Panc1 (cell line): ENCODE results near the gene SERPINI2.

Source experiments
- POLR2AphosphoS5 ChIP-seq: IDR thresholded peaks from 2 replicates; pipeline ENCODE4 v1.6.1; 2012; ENCODE audit warnings: mild to moderate bottlenecking, low read depth, low read length, moderate library complexity
- SIN3A ChIP-seq: IDR thresholded peaks from 2 replicates; pipeline ENCODE4 v1.6.1; 2012; ENCODE audit warnings: low read depth, mild to moderate bottlenecking, low read length, moderate library complexity, borderline replicate concordance; ENCODE audit not compliant: insufficient read depth
- TCF7L2 ChIP-seq: IDR thresholded peaks from 2 replicates; pipeline ENCODE4 v1.6.1; 2011; ENCODE audit warnings: mild to moderate bottlenecking, low read depth, low read length, inconsistent platforms
- TF ChIP-seq, protein P1 (sequence below): fragments of 450-650 bp; IDR thresholded peaks from 2 replicates; pipeline ENCODE4 v1.5.1; 2017; ENCODE audit warnings: mild to moderate bottlenecking
- TF ChIP-seq, protein P2 (sequence below), 2 experiments: IDR thresholded peaks; 2 replicates each; pipeline ENCODE4 v1.6.1; 2011 to 2012; ENCODE audit warnings: low read depth in 2 of 2, control low read depth in 1 of 2, low read length in 1 of 2, mild to moderate bottlenecking in 1 of 2, moderate library complexity in 1 of 2; ENCODE audit not compliant: insufficient read depth in 1 of 2

- TF ChIP-seq, protein P1, sequence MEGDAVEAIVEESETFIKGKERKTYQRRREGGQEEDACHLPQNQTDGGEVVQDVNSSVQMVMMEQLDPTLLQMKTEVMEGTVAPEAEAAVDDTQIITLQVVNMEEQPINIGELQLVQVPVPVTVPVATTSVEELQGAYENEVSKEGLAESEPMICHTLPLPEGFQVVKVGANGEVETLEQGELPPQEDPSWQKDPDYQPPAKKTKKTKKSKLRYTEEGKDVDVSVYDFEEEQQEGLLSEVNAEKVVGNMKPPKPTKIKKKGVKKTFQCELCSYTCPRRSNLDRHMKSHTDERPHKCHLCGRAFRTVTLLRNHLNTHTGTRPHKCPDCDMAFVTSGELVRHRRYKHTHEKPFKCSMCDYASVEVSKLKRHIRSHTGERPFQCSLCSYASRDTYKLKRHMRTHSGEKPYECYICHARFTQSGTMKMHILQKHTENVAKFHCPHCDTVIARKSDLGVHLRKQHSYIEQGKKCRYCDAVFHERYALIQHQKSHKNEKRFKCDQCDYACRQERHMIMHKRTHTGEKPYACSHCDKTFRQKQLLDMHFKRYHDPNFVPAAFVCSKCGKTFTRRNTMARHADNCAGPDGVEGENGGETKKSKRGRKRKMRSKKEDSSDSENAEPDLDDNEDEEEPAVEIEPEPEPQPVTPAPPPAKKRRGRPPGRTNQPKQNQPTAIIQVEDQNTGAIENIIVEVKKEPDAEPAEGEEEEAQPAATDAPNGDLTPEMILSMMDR: no peak
- TF ChIP-seq POLR2AphosphoS5 (no peak), SIN3A (no peak), TCF7L2 (no peak)
- TF ChIP-seq, protein P2, sequence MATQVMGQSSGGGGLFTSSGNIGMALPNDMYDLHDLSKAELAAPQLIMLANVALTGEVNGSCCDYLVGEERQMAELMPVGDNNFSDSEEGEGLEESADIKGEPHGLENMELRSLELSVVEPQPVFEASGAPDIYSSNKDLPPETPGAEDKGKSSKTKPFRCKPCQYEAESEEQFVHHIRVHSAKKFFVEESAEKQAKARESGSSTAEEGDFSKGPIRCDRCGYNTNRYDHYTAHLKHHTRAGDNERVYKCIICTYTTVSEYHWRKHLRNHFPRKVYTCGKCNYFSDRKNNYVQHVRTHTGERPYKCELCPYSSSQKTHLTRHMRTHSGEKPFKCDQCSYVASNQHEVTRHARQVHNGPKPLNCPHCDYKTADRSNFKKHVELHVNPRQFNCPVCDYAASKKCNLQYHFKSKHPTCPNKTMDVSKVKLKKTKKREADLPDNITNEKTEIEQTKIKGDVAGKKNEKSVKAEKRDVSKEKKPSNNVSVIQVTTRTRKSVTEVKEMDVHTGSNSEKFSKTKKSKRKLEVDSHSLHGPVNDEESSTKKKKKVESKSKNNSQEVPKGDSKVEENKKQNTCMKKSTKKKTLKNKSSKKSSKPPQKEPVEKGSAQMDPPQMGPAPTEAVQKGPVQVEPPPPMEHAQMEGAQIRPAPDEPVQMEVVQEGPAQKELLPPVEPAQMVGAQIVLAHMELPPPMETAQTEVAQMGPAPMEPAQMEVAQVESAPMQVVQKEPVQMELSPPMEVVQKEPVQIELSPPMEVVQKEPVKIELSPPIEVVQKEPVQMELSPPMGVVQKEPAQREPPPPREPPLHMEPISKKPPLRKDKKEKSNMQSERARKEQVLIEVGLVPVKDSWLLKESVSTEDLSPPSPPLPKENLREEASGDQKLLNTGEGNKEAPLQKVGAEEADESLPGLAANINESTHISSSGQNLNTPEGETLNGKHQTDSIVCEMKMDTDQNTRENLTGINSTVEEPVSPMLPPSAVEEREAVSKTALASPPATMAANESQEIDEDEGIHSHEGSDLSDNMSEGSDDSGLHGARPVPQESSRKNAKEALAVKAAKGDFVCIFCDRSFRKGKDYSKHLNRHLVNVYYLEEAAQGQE (IDR thresholded peaks at IDR 0.05; ENCODE audit: insufficient read depth in 1 of 2, low read depth in 2 of 2, low read length in 1 of 2): no peak
Measured at GRCh38 chr3:167466966-167467365, 6.9 kb downstream of the SERPINI2 start.
